ENCODE results near the gene NEK7.

NEK7 gene

DNA sequence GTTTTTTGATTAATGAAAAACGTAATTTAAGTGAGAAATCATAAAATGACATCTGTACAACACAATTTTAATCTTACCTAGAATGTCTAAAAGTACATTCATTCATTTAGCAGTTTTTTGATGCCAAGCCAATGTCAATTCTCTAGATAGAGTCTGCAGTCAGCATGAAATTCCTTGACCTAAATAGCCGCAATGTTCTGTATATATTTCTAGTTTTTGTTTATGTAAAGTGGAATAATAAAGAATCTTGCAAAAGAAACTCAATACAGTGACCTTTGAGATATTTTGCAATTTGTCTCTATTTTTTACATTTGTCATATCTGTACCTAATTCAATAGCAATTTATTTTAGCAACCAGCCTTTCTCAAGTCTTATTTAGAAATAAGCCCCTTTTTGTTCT, 207.7 kb downstream of the NEK7 start:
- no peak for DNase-seq

DNA sequence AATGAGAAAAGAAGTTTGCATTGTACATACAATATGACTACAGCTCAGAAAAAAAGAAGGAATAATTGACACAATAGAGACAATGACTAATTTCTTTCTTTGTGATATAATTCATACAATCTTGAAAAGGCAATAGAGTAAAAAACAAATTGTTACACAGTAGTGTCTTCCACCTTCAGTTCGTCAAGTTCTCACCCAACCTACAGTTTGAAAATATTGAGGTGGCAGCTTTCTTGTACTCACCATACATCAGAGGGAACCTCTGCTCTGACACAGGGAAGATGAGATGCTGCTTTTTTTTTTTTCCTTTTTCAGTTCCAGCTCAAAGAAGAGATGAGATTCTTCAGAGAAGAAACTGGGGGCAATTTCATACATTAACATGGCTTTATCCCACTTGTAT, 210.5 kb downstream of the NEK7 start:
- DNase-seq = no peak

DNA sequence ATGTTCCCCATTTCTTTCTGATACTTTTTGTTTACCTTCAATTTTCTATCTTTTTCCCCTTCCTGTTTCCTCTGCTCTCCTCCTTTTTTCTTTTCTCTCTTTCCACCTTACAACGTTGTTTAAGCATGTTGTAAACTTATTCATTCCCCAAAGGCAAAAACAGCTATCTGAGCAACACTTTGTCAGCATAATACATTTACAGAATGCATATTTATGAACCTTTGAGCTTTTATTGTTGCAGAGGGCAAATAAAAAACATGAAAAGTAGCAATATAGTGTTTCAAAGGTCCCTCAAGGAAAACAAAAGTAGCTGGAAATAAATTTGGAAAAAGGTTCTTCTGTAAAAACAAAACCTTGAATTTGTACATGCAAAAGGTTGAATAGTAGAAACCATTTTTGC, 214.2 kb downstream of the NEK7 start:
- DNase-seq = no peak

Measured in NCI-H510A (cell line).